HepG2 (cell line): ENCODE results near the gene ELP2. TPM values are rescaled to one million over a fixed set of nuclear protein-coding genes. Genes with fewer than 3 reads are reported as not detected.

ENCODE experiments used
- ATAC-seq: fragments of 200-7000 bp; cut with Tn5 transposase; 3 replicates; pipeline ENCODE4 v1.9.1; 2020; ENCODE audit warnings: mild to moderate bottlenecking, moderate library complexity
- BruUV-seq: library from RNA; stranded (reverse); fragments of 400-500 nt; replicated peaks from 2 replicates; lab custom pipeline; 2021; lab: Mats Ljungman, UMichigan
- CTCF ChIA-PET: fragments of 300-600 bp; formaldehyde crosslinking; extraction: SDS; loops from one replicate; lab custom pipeline; 2021; ENCODE audit warnings: low total read pairs, inconsistent platforms, low intra/inter-chr PET ratio; lab: Yijun Ruan, JAX
- POLR2A ChIA-PET: fragments of 350-600 bp; sonication (Branson Sonifier 250); formaldehyde crosslinking; loops from one replicate; lab custom pipeline; 2020; ENCODE audit warnings: antibody characterized with exemption, inconsistent platforms; lab: Yijun Ruan, JAX
- DNase-seq: peaks from one replicate; pipeline ENCODE4 v3.0.0-alpha.2; 2015; ENCODE audit warnings: low spot score
- FAIRE-seq: peaks from 3 replicates; lab custom pipeline; 2011; peaks lifted over from hg19 to GRCh38; lab: Jason Lieb, UNC
- H2AFZ ChIP-seq: one replicate; pipeline ENCODE4 v1.6.1; 2011; ENCODE audit warnings: low read length, inconsistent platforms
- H3K27ac ChIP-seq: fragments of 300-600 bp; 3 replicates; pipeline ENCODE4 v1.8.0; 2011; ENCODE audit warnings: mixed run types, mild to moderate bottlenecking, mixed read lengths, low read length, inconsistent platforms; ENCODE audit not compliant: insufficient read depth; ENCODE audit errors: extremely low read length
- H3K27me3 ChIP-seq, 2 experiments: fragments of 200-600 bp in 1 of 2; 2 replicates in 1 of 2; 3 replicates in 1 of 2; pipeline versions ENCODE4 v1.6.0 to v1.8.0; 2011; ENCODE audit warnings: low read length in 2 of 2, mild to moderate bottlenecking in 2 of 2, moderate library complexity in 2 of 2, inconsistent platforms in 1 of 2; ENCODE audit not compliant: insufficient read depth in 2 of 2, control insufficient read depth in 1 of 2
- H3K36me3 ChIP-seq, 2 experiments: fragments of 200-600 bp in 1 of 2; replicated peaks in 1 of 2; 2 replicates in 1 of 2; 3 replicates in 1 of 2; pipeline versions ENCODE4 v1.5.1 to v1.8.0; 2011; ENCODE audit warnings: low read length in 2 of 2, inconsistent platforms in 1 of 2; ENCODE audit not compliant: insufficient read depth in 2 of 2, control insufficient read depth in 1 of 2
- H3K4me1 ChIP-seq: 2 replicates; pipeline ENCODE4 v1.5.1; 2012; ENCODE audit warnings: low read length, inconsistent platforms; ENCODE audit not compliant: insufficient read depth
- H3K4me2 ChIP-seq: 2 replicates; pipeline ENCODE4 v1.6.0; 2011; ENCODE audit warnings: low read depth, low read length, inconsistent platforms
- H3K4me3 ChIP-seq, 3 experiments: fragments of 200-600 bp in 1 of 3; sonication (generic), shearing (Covaris generic) in 1 of 3; replicated peaks in 1 of 3; 2 replicates each; pipeline ENCODE4 v1.5.1; 2011 to 2016; ENCODE audit warnings: low read length in 3 of 3, inconsistent platforms in 2 of 3, low read depth in 2 of 3, mild to moderate bottlenecking in 2 of 3, control low read depth in 1 of 3, mixed read lengths in 1 of 3; ENCODE audit not compliant: insufficient read depth in 1 of 3
- H3K79me2 ChIP-seq: one replicate; pipeline ENCODE4 v1.6.1; 2011; ENCODE audit warnings: low read length, inconsistent platforms; ENCODE audit not compliant: insufficient read depth
- H3K9ac ChIP-seq: 2 replicates; pipeline ENCODE4 v1.6.0; 2011; ENCODE audit warnings: mild to moderate bottlenecking, low read depth, low read length, inconsistent platforms; ENCODE audit not compliant: insufficient read depth
- H3K9me3 ChIP-seq: 2 replicates; pipeline ENCODE4 v1.5.1; 2012; ENCODE audit warnings: mild to moderate bottlenecking, low read length
- H4K20me1 ChIP-seq: 2 replicates; pipeline ENCODE4 v1.6.0; 2011; ENCODE audit warnings: inconsistent platforms, mild to moderate bottlenecking, low read length, moderate library complexity; ENCODE audit not compliant: insufficient read depth
- MXI1 ChIP-seq: IDR thresholded peaks from 3 replicates; pipeline ENCODE4 v1.6.1; 2012; ENCODE audit warnings: low read depth, low read length, inconsistent platforms, borderline replicate concordance
- NR3C1 ChIP-seq: sonication (generic); formaldehyde crosslinking; IDR thresholded peaks from 2 replicates; pipeline ENCODE4 v1.4.0; 2020; ENCODE audit warnings: missing genetic modification reagents
- SNAI1 ChIP-seq: sonication (generic); formaldehyde crosslinking; IDR thresholded peaks from 2 replicates; pipeline ENCODE4 v1.5.0; 2020; ENCODE audit warnings: mild to moderate bottlenecking, missing genetic modification reagents, borderline replicate concordance
- ZMYM3 ChIP-seq: sonication (generic); formaldehyde crosslinking; IDR thresholded peaks from 2 replicates; pipeline ENCODE4 v1.5.1; 2020; ENCODE audit warnings: mild to moderate bottlenecking, missing genetic modification reagents
- ZNF101 ChIP-seq: sonication (generic); formaldehyde crosslinking; IDR thresholded peaks from 2 replicates; pipeline ENCODE4 v1.4.0; 2020; ENCODE audit warnings: mild to moderate bottlenecking, low read depth, missing genetic modification reagents, borderline replicate concordance
- ZNF605 ChIP-seq: sonication (generic); formaldehyde crosslinking; IDR thresholded peaks from 2 replicates; pipeline ENCODE4 v1.8.0; 2022; ENCODE audit warnings: mild to moderate bottlenecking, missing genetic modification reagents
- ZSCAN9 ChIP-seq: IDR thresholded peaks from 2 replicates; pipeline ENCODE4 v1.6.1; 2016; ENCODE audit warnings: borderline replicate concordance
- in situ Hi-C: cut with HindIII; loops from 2 replicates; pipeline ENCODE4 v1.10.0; 2017; ENCODE audit warnings: low pct_unique_long_range_greater_than_20kb; ENCODE audit not compliant: extremely low pct_ligation_motif_present
- intact Hi-C: fragments of 100-400 bp; cut with micrococcal nuclease; formaldehyde crosslinking; loops from one replicate; pipeline ENCODE4 v1.10.0; 2022; ENCODE audit not compliant: unreplicated experiment
- polyA plus RNA-seq, 8 experiments: library from polyadenylated mRNA; depleted of rRNA in 3 of 8; stranded (reverse) in 7 of 8; unstranded in 1 of 8; fragments of >200 nt; fragmentation: Illumina TruSeq in 4 of 8; extraction: Trizol in 4 of 8; gene quantifications; 2 replicates each; pipeline versions ENCODE4 v1.2.1 to v1.2.3, GENCODE V29; 2011 to 2016; ENCODE audit warnings: low read depth in 4 of 8, missing spikeins in 1 of 8, mixed read lengths in 1 of 8; ENCODE audit not compliant: insufficient read depth in 1 of 8
- total RNA-seq, 5 experiments: library from RNA; depleted of rRNA; stranded (reverse); fragments of >200 nt; fragmentation: Illumina TruSeq; extraction: Trizol; gene quantifications; 2 replicates each; pipeline ENCODE4 v1.2.3, GENCODE V29; 2016; ENCODE audit warnings: low read depth in 1 of 5
- TF ChIP-seq, protein P1 (sequence below): sonication (generic); formaldehyde crosslinking; IDR thresholded peaks from 2 replicates; pipeline ENCODE4 v1.8.0; 2022; ENCODE audit warnings: missing genetic modification reagents, mild to moderate bottlenecking, borderline replicate concordance
- TF ChIP-seq, protein P2 (sequence below): sonication (generic); formaldehyde crosslinking; IDR thresholded peaks from 2 replicates; pipeline ENCODE4 v1.9.0; 2022; ENCODE audit warnings: low read depth, missing genetic modification reagents
- TF ChIP-seq, protein P3 (sequence below): sonication (generic); formaldehyde crosslinking; IDR thresholded peaks from 2 replicates; pipeline ENCODE4 v1.4.0; 2020; ENCODE audit warnings: missing genetic modification reagents, borderline replicate concordance
- TF ChIP-seq, protein P4 (sequence below): IDR thresholded peaks from 2 replicates; pipeline ENCODE4 v1.6.1; 2016; ENCODE audit warnings: mild to moderate bottlenecking, missing biosample characterization, missing genetic modification reagents
- TF ChIP-seq, protein P5 (sequence below): sonication (generic); formaldehyde crosslinking; IDR thresholded peaks from 2 replicates; pipeline ENCODE4 v1.4.0; 2020; ENCODE audit warnings: missing genetic modification reagents
- TF ChIP-seq, protein P6 (sequence below): conservative IDR thresholded peaks from 2 replicates; pipeline ENCODE4 v1.6.1; 2018; ENCODE audit warnings: missing genetic modification reagents

ELP2 gene
- total and polyA plus RNA-seq, 2 of the 13 experiments (the other 11 are each of a cell fraction or from before 2014, with no cell fraction given), result 98.7 to 100 TPM

DNA sequence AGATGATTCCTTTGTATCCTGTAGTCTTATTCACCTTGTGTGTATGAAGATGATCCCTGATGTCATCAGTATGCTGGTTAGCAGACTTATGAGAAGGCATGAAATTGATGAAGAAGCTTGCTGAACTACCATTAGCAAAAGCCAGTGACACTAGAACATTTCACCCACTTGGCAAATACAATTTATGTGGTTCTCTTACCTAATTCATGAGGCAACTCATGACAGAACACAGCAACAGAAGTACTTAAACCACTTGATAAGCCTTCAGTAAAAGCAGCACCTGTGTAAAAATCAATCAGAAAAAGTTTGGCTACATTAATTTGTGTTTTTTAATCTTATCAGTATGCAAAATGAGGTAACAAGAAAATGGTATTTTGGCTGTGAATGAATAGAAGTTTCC lies 17.4 kb upstream of the ELP2 start:
- ATAC-seq (no peak), FAIRE-seq (no peak), DNase-seq (no peak)
- no TSS peak for BruUV-seq
- H3K27me3 ChIP-seq, result no peaks in the 10 kb centered on the region
- intact Hi-C loops, result no loop called here
- in situ Hi-C loops, result no loop called here
- no peak overlapping the region for H3K4me2 ChIP-seq
- no peak overlapping the region for H3K27ac ChIP-seq
- no peaks in the 10 kb centered on the region for H4K20me1 ChIP-seq
- no peak overlapping the region for H2AFZ ChIP-seq
- no peak overlapping the region for H3K9ac ChIP-seq
- H3K9me3 ChIP-seq, result no peaks in the 10 kb centered on the region
- H3K4me1 ChIP-seq, result no peaks in the 10 kb centered on the region
- ChIA-PET POLR2A (no interaction called here), CTCF (no interaction called here)
- peaks cover 15 to 48% of the 10 kb centered on the region in 2 experiments for H3K36me3 ChIP-seq
- no peaks in the 10 kb centered on the region for H3K79me2 ChIP-seq
- no peak overlapping the region for H3K4me3 ChIP-seq
- TF ChIP-seq, protein P1, sequence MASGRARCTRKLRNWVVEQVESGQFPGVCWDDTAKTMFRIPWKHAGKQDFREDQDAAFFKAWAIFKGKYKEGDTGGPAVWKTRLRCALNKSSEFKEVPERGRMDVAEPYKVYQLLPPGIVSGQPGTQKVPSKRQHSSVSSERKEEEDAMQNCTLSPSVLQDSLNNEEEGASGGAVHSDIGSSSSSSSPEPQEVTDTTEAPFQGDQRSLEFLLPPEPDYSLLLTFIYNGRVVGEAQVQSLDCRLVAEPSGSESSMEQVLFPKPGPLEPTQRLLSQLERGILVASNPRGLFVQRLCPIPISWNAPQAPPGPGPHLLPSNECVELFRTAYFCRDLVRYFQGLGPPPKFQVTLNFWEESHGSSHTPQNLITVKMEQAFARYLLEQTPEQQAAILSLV (CRISPR knock-in tag), result no peak
- TF ChIP-seq ZMYM3 (CRISPR knock-in tag) (no peak), MXI1 (no peak), SNAI1 (no peak), ZNF605 (no peak), ZSCAN9 (CRISPR knock-in tag) (no peak), ZNF101 (no peak), NR3C1 (CRISPR knock-in tag) (no peak)
- TF ChIP-seq, protein P2, sequence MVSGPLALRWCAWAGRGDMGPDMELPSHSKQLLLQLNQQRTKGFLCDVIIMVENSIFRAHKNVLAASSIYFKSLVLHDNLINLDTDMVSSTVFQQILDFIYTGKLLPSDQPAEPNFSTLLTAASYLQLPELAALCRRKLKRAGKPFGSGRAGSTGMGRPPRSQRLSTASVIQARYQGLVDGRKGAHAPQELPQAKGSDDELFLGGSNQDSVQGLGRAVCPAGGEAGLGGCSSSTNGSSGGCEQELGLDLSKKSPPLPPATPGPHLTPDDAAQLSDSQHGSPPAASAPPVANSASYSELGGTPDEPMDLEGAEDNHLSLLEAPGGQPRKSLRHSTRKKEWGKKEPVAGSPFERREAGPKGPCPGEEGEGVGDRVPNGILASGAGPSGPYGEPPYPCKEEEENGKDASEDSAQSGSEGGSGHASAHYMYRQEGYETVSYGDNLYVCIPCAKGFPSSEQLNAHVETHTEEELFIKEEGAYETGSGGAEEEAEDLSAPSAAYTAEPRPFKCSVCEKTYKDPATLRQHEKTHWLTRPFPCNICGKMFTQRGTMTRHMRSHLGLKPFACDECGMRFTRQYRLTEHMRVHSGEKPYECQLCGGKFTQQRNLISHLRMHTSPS (CRISPR knock-in tag), result no peak
- TF ChIP-seq, protein P3, sequence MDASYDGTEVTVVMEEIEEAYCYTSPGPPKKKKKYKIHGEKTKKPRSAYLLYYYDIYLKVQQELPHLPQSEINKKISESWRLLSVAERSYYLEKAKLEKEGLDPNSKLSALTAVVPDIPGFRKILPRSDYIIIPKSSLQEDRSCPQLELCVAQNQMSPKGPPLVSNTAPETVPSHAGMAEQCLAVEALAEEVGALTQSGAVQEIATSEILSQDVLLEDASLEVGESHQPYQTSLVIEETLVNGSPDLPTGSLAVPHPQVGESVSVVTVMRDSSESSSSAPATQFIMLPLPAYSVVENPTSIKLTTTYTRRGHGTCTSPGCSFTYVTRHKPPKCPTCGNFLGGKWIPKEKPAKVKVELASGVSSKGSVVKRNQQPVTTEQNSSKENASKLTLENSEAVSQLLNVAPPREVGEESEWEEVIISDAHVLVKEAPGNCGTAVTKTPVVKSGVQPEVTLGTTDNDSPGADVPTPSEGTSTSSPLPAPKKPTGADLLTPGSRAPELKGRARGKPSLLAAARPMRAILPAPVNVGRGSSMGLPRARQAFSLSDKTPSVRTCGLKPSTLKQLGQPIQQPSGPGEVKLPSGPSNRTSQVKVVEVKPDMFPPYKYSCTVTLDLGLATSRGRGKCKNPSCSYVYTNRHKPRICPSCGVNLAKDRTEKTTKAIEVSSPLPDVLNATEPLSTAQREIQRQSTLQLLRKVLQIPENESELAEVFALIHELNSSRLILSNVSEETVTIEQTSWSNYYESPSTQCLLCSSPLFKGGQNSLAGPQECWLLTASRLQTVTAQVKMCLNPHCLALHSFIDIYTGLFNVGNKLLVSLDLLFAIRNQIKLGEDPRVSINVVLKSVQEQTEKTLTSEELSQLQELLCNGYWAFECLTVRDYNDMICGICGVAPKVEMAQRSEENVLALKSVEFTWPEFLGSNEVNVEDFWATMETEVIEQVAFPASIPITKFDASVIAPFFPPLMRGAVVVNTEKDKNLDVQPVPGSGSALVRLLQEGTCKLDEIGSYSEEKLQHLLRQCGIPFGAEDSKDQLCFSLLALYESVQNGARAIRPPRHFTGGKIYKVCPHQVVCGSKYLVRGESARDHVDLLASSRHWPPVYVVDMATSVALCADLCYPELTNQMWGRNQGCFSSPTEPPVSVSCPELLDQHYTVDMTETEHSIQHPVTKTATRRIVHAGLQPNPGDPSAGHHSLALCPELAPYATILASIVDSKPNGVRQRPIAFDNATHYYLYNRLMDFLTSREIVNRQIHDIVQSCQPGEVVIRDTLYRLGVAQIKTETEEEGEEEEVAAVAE (CRISPR knock-in tag), result no peak
- TF ChIP-seq, protein P4, sequence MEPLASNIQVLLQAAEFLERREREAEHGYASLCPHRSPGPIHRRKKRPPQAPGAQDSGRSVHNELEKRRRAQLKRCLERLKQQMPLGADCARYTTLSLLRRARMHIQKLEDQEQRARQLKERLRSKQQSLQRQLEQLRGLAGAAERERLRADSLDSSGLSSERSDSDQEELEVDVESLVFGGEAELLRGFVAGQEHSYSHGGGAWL, result no peak
- TF ChIP-seq, protein P5, sequence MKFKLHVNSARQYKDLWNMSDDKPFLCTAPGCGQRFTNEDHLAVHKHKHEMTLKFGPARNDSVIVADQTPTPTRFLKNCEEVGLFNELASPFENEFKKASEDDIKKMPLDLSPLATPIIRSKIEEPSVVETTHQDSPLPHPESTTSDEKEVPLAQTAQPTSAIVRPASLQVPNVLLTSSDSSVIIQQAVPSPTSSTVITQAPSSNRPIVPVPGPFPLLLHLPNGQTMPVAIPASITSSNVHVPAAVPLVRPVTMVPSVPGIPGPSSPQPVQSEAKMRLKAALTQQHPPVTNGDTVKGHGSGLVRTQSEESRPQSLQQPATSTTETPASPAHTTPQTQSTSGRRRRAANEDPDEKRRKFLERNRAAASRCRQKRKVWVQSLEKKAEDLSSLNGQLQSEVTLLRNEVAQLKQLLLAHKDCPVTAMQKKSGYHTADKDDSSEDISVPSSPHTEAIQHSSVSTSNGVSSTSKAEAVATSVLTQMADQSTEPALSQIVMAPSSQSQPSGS (CRISPR knock-in tag), result no peak
- TF ChIP-seq, protein P6, sequence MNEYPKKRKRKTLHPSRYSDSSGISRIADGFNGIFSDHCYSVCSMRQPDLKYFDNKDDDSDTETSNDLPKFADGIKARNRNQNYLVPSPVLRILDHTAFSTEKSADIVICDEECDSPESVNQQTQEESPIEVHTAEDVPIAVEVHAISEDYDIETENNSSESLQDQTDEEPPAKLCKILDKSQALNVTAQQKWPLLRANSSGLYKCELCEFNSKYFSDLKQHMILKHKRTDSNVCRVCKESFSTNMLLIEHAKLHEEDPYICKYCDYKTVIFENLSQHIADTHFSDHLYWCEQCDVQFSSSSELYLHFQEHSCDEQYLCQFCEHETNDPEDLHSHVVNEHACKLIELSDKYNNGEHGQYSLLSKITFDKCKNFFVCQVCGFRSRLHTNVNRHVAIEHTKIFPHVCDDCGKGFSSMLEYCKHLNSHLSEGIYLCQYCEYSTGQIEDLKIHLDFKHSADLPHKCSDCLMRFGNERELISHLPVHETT (CRISPR knock-in tag), result no peak
